NOMO-1 treated with DMSO at 0.1 percent for 48 hours (cell line): ENCODE measurements around the gene ARSG.

Source experiments
- DNase-seq: peaks from one replicate; lab custom pipeline; 2025; ENCODE audit not compliant: unreplicated experiment; lab: John Stamatoyannopoulos, UW

Gene ARSG

GRCh38 chr17:68424203-68424602 lies 132.9 kb downstream of the ARSG start:
- DNase-seq, result no peak

GRCh38 chr17:68424861-68425260 lies 133.6 kb downstream of the ARSG start:
- no peak for DNase-seq

- no peak for DNase-seq
Measured at GRCh38 chr17:68425979-68426378, 134.7 kb downstream of the ARSG start.

DNA sequence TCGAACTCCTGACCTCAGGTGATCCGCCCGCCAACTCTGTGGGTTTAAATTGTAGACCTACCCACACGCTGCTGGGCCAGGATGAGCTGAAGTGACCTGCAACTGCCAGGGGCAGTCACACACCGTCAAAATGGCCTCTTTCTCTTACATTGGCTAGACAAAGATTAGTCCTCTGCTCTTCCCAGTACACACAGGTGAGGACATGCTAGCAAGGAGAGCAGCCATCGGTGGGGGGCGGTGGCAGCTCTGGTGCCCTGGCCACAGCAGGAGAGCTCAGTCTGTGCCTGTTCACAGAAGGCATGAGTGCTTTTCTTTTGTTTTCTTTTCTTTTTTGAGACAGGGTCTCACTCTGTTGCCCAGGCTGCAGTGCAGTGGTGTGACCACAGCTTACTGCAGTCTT lies 136.3 kb downstream of the ARSG start:
- no peak for DNase-seq

DNA sequence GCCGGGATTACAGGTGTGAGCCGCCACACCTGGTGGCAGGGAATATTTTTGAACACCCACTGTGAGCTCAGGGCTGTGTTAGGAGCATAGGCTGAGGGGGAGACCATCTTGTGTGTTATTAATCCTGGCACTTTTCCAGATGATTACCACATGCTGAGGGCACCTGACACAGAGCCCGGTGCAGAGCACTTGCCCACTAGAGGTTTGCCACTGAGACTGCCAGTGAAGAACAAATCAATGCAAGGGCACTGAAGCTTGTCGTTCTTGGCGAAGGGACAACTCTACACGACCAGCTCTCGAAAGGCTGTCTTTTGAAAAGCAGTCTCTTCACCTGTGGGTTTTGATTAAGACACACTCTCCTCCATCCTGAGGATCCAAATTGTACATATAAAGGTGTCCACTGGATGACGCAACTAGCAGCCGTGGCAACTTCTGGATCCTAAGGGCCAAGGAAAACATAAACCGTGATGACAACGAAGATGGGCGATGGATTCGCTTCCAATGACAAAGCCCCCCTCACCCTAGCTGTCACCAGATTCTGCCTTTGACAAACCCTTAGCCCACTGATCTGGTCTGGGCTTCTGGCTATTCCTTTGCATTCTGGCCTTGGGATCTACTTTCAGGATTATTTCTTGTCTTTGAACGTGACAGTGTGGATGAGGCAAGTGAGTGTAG lies 137.3 kb downstream of the ARSG start:
- DNase-seq, result no peak

DNA sequence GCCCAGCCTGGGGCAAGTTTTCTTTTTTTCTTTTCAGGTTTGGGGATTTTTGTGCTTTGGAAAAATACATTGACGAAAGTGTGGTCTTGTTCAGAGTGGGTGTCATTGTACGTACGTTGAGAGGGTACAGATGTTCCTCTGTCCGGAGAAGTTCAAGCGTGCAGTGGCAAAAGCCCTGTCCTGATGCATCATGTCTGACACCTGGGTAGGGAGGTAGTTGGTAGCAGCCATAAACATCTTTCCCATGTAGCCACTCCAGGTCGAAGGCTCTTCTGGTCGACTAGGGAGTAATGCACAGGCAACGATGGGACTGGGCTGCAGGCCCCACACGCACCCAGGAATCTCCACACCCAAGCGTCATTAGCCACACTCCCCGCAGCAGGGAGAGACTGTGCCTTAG lies 138.6 kb downstream of the ARSG start:
- no peak for DNase-seq

- DNase-seq, result no peak
Measured at GRCh38 chr17:68431045-68431608, 139.8 kb downstream of the ARSG start.

- DNase-seq, result peak; percentile 42
Measured at GRCh38 chr17:68431661-68432071, 140.4 kb downstream of the ARSG start.

GRCh38 chr17:68432086-68432864 lies 141.0 kb downstream of the ARSG start:
- no peak for DNase-seq

DNA sequence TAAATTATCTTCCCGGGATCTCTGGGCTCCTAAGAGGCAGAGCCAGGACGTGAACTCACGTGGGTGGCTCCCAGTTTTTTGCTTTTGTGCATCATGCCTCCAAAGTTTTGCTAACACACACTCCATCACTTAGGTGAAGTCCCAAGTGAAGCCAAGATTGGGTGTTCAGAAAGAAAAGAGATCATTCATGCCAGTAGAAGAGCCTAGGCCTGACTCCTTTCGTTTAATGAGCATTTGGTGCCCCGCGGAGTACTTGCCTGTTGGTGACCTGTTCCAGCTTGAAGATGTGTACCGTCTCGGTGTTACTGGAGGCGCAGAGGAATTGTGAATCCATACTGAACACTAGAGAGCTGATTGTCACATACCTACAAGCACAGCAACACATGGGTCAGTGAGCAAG lies 141.9 kb downstream of the ARSG start:
- DNase-seq, result no peak

DNA sequence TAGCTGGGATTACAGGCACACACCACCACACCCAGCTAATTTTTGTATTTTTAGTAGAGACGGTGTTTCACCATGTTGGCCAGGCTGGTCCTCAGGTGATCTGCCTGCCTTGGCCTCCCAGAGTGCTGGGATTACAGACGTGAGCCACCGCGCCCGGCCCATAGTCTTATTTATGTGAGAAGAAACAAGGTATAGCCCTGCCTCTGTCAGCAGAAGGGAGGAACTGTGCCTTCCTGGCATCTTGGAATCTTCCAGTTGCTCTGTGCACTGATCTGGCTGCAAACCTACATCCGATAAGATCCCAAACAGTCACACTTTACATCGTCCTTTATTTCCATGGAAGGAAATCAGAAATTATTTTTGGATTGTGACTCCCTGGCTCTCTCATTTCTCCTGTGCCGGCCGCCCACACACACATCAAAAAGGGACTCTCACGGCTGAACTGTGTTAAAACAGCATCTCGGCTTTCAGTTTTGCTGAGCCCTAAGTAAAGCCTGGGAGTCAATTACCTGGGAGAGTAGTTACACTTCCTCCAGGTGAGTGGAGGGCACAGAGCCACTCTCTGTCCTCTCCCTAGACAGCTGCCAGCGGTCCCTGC lies 142.7 kb downstream of the ARSG start:
- DNase-seq, result no peak

GRCh38 chr17:68435361-68435760 lies 144.1 kb downstream of the ARSG start:
- no peak for DNase-seq

GRCh38 chr17:68435876-68436842 lies 144.9 kb downstream of the ARSG start:
- peak; percentile 80 for DNase-seq

DNA sequence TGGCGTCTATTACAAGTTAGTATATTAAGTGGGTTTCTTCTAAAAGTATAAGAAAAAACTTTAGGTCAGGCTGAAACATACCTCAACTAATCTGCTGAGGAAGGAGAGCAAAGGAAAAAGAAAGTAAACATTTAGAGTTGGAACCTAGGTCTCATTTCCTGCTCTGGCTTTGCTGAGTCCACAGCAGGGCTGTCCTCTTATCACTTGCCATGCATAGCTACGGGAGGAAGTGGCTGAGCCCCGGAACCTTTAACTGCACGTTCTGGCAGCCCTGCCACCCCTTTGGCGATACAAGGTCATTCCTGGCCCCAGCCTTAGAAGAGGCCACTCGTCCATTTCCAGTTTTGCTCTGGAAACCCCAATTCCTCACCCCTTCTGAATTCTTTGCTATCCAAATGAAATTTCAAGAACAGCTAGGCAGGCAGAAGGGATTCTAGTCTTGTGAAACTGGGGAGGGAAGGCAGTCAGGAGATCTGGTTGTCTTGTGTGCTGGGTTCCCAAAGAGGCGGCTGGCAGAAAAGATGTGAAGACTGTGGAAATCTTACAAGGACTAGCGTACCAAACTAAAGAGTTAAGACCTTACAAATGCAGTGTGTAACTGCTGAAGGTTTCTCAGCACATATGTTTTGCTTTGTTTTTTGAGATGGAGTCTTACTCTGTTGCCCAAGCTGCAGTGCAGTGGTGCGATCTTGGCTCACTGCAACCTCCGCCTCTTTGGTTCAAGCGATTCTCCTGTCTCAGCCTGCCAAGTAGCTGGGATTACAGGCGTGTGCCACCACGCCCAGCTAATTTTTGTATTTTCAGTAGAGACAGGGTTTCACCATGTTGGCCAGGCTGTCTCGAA lies 146.9 kb downstream of the ARSG start:
- peak; percentile 31 for DNase-seq

- DNase-seq, result no peak
Measured at GRCh38 chr17:68439656-68440290, 148.5 kb downstream of the ARSG start.

DNA sequence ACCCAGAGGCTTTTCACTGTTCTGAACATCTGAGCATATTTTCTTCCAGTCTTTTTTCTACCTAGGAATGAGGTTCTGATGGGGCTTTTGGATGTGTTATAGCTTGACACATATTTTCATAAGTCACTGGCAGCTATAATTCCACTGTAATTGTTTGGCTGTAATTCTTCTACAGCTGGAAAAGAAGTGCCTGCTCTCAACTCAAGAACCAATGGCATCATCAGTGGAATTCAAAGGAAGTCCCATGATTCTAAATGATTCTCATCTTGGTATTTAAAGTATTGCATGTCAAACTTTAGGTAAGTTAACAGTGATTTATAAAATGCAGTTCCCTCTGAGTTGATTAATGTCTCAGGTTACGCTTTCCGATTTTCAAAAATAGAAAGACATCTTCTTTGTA lies 149.2 kb downstream of the ARSG start:
- no peak for DNase-seq

GRCh38 chr17:68441070-68441770 lies 149.9 kb downstream of the ARSG start:
- DNase-seq, result peak; percentile 86

- no peak for DNase-seq
Measured at GRCh38 chr17:68443972-68444464, 152.7 kb downstream of the ARSG start.

GRCh38 chr17:68445671-68446070 lies 154.4 kb downstream of the ARSG start:
- no peak for DNase-seq
